Neural cell (in vitro differentiated cells): ENCODE results near the gene OR4N2.

Experiments
- CTCF ChIP-seq: fragments of 450-650 bp; IDR thresholded peaks from 2 replicates; pipeline ENCODE4 v1.5.1; 2014; ENCODE audit warnings: antibody characterized with exemption, mild to moderate bottlenecking, moderate library complexity; ENCODE audit not compliant: poor library complexity, severe bottlenecking
- EP300 ChIP-seq: fragments of 450-650 bp; conservative IDR thresholded peaks from 2 replicates; pipeline ENCODE4 v1.6.1; 2014; ENCODE audit warnings: antibody characterized with exemption, mild to moderate bottlenecking, moderate library complexity; ENCODE audit not compliant: poor library complexity, severe bottlenecking
- EZH2 ChIP-seq: fragments of 200-600, 300-800 bp; shearing (Covaris generic), sonication (generic); IDR thresholded peaks from 2 replicates; pipeline ENCODE4 v1.6.1; 2014; ENCODE audit warnings: antibody characterized with exemption, low read length, borderline replicate concordance, mild to moderate bottlenecking; ENCODE audit not compliant: insufficient read depth, poor library complexity, severe bottlenecking
- MXI1 ChIP-seq: fragments of 450-650 bp; conservative IDR thresholded peaks from 2 replicates; pipeline ENCODE4 v1.6.1; 2014; ENCODE audit warnings: antibody characterized with exemption, mild to moderate bottlenecking; ENCODE audit not compliant: poor library complexity, severe bottlenecking
- POLR2AphosphoS5 ChIP-seq: IDR thresholded peaks from 2 replicates; pipeline ENCODE4 v1.6.1; 2012
- RAD21 ChIP-seq: fragments of 450-650 bp; conservative IDR thresholded peaks from 2 replicates; pipeline ENCODE4 v1.6.1; 2014; ENCODE audit warnings: antibody characterized with exemption, mild to moderate bottlenecking, moderate library complexity
- TAF1 ChIP-seq: IDR thresholded peaks from 2 replicates; pipeline ENCODE4 v1.6.1; 2012; ENCODE audit warnings: low read depth
- TF ChIP-seq, protein P1 (sequence below): IDR thresholded peaks from 2 replicates; pipeline ENCODE4 v1.6.1; 2012; ENCODE audit warnings: borderline replicate concordance

DNA sequence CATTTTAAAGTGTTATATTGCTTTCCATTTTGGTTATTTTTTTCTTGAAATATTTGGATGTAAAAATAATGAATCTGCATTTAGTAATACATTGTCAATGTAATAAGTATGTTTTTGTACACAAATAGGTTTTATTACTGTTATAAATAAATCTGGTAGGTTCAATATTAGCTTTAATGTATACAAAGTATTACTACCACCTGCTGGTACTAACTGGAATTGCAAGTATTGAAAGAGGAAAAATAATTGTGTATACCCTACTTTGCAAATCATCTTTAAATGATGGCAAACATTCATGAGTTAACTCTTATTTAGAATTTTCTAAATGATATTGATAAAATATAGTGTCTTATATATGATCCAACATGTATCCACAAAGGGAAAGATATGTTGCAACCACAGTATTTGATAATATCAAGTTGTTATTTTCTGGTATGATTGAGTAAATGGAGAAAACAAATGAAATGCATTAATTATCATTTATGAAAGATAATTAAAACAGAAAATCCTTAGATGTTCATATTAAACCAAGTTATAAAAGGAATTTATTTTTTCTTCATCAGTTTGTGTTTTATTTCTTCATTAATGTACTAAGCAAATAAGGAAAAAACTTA is 74.6 kb downstream of the OR4N2 start:
- TF ChIP-seq CTCF (no peak), TAF1 (no peak), EZH2 (no peak), EP300 (no peak), POLR2AphosphoS5 (no peak), MXI1 (no peak), RAD21 (no peak)
- TF ChIP-seq, protein P1, sequence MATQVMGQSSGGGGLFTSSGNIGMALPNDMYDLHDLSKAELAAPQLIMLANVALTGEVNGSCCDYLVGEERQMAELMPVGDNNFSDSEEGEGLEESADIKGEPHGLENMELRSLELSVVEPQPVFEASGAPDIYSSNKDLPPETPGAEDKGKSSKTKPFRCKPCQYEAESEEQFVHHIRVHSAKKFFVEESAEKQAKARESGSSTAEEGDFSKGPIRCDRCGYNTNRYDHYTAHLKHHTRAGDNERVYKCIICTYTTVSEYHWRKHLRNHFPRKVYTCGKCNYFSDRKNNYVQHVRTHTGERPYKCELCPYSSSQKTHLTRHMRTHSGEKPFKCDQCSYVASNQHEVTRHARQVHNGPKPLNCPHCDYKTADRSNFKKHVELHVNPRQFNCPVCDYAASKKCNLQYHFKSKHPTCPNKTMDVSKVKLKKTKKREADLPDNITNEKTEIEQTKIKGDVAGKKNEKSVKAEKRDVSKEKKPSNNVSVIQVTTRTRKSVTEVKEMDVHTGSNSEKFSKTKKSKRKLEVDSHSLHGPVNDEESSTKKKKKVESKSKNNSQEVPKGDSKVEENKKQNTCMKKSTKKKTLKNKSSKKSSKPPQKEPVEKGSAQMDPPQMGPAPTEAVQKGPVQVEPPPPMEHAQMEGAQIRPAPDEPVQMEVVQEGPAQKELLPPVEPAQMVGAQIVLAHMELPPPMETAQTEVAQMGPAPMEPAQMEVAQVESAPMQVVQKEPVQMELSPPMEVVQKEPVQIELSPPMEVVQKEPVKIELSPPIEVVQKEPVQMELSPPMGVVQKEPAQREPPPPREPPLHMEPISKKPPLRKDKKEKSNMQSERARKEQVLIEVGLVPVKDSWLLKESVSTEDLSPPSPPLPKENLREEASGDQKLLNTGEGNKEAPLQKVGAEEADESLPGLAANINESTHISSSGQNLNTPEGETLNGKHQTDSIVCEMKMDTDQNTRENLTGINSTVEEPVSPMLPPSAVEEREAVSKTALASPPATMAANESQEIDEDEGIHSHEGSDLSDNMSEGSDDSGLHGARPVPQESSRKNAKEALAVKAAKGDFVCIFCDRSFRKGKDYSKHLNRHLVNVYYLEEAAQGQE: no peak
